Lower leg skin (tissue), 3 donors: ENCODE results near the gene PAGE4.

Source experiments
- POLR2A ChIP-seq, 2 donors: fragments of 450-650 bp; IDR thresholded peaks; one replicate each; pipeline ENCODE4 v1.6.1; 2016 to 2017; ENCODE audit warnings: antibody characterized with exemption in 2 of 2, mild to moderate bottlenecking in 1 of 2, moderate library complexity in 1 of 2
- TF ChIP-seq, protein P1 (sequence below), 3 donors: fragments of 450-650 bp; IDR thresholded peaks; one replicate each; pipeline ENCODE4 v1.5.1; 2016; ENCODE audit warnings: antibody characterized with exemption in 3 of 3, mild to moderate bottlenecking in 3 of 3, moderate library complexity in 2 of 3

GRCh38 chrX:49868739-49869138 lies 39.6 kb downstream of the PAGE4 start:
- TF ChIP-seq, protein P1, sequence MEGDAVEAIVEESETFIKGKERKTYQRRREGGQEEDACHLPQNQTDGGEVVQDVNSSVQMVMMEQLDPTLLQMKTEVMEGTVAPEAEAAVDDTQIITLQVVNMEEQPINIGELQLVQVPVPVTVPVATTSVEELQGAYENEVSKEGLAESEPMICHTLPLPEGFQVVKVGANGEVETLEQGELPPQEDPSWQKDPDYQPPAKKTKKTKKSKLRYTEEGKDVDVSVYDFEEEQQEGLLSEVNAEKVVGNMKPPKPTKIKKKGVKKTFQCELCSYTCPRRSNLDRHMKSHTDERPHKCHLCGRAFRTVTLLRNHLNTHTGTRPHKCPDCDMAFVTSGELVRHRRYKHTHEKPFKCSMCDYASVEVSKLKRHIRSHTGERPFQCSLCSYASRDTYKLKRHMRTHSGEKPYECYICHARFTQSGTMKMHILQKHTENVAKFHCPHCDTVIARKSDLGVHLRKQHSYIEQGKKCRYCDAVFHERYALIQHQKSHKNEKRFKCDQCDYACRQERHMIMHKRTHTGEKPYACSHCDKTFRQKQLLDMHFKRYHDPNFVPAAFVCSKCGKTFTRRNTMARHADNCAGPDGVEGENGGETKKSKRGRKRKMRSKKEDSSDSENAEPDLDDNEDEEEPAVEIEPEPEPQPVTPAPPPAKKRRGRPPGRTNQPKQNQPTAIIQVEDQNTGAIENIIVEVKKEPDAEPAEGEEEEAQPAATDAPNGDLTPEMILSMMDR (IDR thresholded peaks at IDR 0.05): no peak
- no peak for TF ChIP-seq POLR2A (IDR thresholded peaks at IDR 0.05)
